ENCODE data around the gene ENDOD1. TPM values are rescaled to one million over a fixed set of nuclear protein-coding genes. Genes with fewer than 3 reads are reported as not detected.

Gene ENDOD1
- total RNA-seq, 1 experiment from 2014 or later = 0.87 TPM

GRCh38 chr11:95119361-95120060, 29.9 kb downstream of the ENDOD1 start:
- Histone ChIP-seq H2BK15ac (ENCODE audit: low read depth, low read length) (no peak overlapping the region), H3K4me2 (ENCODE audit: insufficient read depth, insufficient read length, low read length) (no peak overlapping the region), H2AK5ac (ENCODE audit: insufficient read length, low read length) (no peak overlapping the region), H3K79me1 (ENCODE audit: insufficient read depth, low read depth, low read length, poor library complexity, severe bottlenecking) (no peaks in the 10 kb centered on the region), H3K9me3 (ENCODE audit: control insufficient read depth, low read depth, low read length) (no peaks in the 10 kb centered on the region), H4K8ac (replicated peaks; ENCODE audit: insufficient read length, low read depth, low read length) (no peak overlapping the region), H3K79me2 (ENCODE audit: insufficient read depth, low read length) (no peaks in the 10 kb centered on the region), H3K9ac (ENCODE audit: extremely low read depth, insufficient read length, low read length) (no peak overlapping the region), H2BK120ac (ENCODE audit: low read depth, low read length, poor library complexity, severe bottlenecking) (no peak overlapping the region), H2BK20ac (ENCODE audit: low read depth, low read length, poor library complexity, severe bottlenecking) (no peak overlapping the region), H4K5ac (ENCODE audit: insufficient read length, low read depth, low read length) (no peak overlapping the region), H3T11ph (ENCODE audit: low read length) (no peak overlapping the region), H3K23me2 (ENCODE audit: insufficient read length, low read depth, low read length, poor library complexity, severe bottlenecking) (no peaks in the 10 kb centered on the region), H3K18ac (ENCODE audit: insufficient read length, low read depth, low read length) (no peak overlapping the region), H3K14ac (ENCODE audit: insufficient read depth, low read length) (no peak overlapping the region), H3K4ac (ENCODE audit: low read depth, low read length) (no peak overlapping the region), H2AFZ (ENCODE audit: low read length) (no peak overlapping the region), H2BK5ac (ENCODE audit: insufficient read length, low read length) (no peak overlapping the region), H3K27me3 (ENCODE audit: insufficient read depth, low read length) (no peaks in the 10 kb centered on the region), H4K20me1 (ENCODE audit: control insufficient read depth, insufficient read depth, insufficient read length) (no peaks in the 10 kb centered on the region), H3K56ac (ENCODE audit: insufficient read length, low read depth, low read length) (no peak overlapping the region), H3K4me1 (ENCODE audit: insufficient read depth, low read length) (no peaks in the 10 kb centered on the region), H2BK12ac (ENCODE audit: insufficient read length, low read depth, low read length) (no peak overlapping the region), H3K27ac (ENCODE audit: insufficient read length, low read depth, low read length) (no peak overlapping the region), H4K91ac (ENCODE audit: insufficient read length, low read depth, low read length) (no peak overlapping the region), H3K23ac (ENCODE audit: insufficient read length, low read depth, low read length) (no peak overlapping the region)
- no peak overlapping the region for H3K4me3 Mint-ChIP-seq
- H3K27me3 Mint-ChIP-seq (ENCODE audit: low read depth) = no peaks in the 10 kb centered on the region; the same call in 1 of the 2 replicates
- no peaks in the 10 kb centered on the region for H3K4me1 Mint-ChIP-seq
- no CpG with 5 or more reads among the region's 2 CpGs for WGBS (ENCODE audit: extremely low coverage, insufficient read length, low lambda C conversion rate)
- no peak for DNase-seq
- no peak for TF ChIP-seq CTCF (conservative IDR thresholded peaks at IDR 0.05)
- no peaks in the 10 kb centered on the region for H3K9me3 Mint-ChIP-seq
- H3K27ac Mint-ChIP-seq = no peak overlapping the region
- no peaks in the 10 kb centered on the region for H3K36me3 Mint-ChIP-seq (ENCODE audit: insufficient read depth in 1 of 3, low read depth in 3 of 3)

Data from H9 (cell line).